Mammary epithelial cell (primary cell): ENCODE results near the gene DMD.

Experiments
- CTCF ChIP-seq, 2 donors: IDR thresholded peaks in 1 of 2; conservative IDR thresholded peaks in 1 of 2; 2 replicates each; pipeline ENCODE4 v1.5.1; 2011 to 2012; ENCODE audit warnings: inconsistent platforms in 2 of 2, low read length in 2 of 2, mild to moderate bottlenecking in 2 of 2, control low read depth in 1 of 2, low read depth in 1 of 2; ENCODE audit not compliant: insufficient read depth in 1 of 2; ENCODE audit errors: extremely low read depth in 1 of 2
- EZH2 ChIP-seq: IDR thresholded peaks from 2 replicates; pipeline ENCODE4 v1.6.1; 2012; ENCODE audit warnings: low read length, inconsistent platforms, borderline replicate concordance

GRCh38 chrX:31367816-31368215, 1843.5 kb downstream of the DMD start:
- TF ChIP-seq CTCF (conservative IDR thresholded peaks at IDR 0.05 in 1 of 2, IDR thresholded peaks at IDR 0.05 in 1 of 2; ENCODE audit: extremely low read depth in 1 of 2, insufficient read depth in 1 of 2, low read depth in 1 of 2, low read length in 2 of 2) (no peak), EZH2 (no peak)
